ENCODE data around the gene GOSR1. TPM values are rescaled to one million over a fixed set of nuclear protein-coding genes. Genes with fewer than 3 reads are reported as not detected.

GOSR1 gene
- total RNA-seq, 1 experiment from 2014 or later, result 31.5 TPM

GRCh38 chr17:30477774-30478115 lies 537 bp downstream of the GOSR1 start:
- H3K79me2 ChIP-seq (ENCODE audit: low read length), result peaks cover 45% of the 10 kb centered on the region
- H3K9me2 ChIP-seq (replicated peaks; ENCODE audit: insufficient read depth, low read length), result no peaks in the 10 kb centered on the region
- no peak for DNase-seq
- peak overlapping the region; percentile 50 for H3K27ac ChIP-seq (ENCODE audit: low read length)
- no peaks in the 10 kb centered on the region for H3K27me3 ChIP-seq (ENCODE audit: low read length)
- no peaks in the 10 kb centered on the region for H3K9me3 ChIP-seq (ENCODE audit: low read length)
- peaks cover 18% of the 10 kb centered on the region for H3K4me1 ChIP-seq (ENCODE audit: low read length)
- H3K4me2 ChIP-seq (ENCODE audit: low read depth, low read length, poor library complexity, severe bottlenecking), result peak overlapping the region; percentile 83
- no peaks in the 10 kb centered on the region for H4K20me1 ChIP-seq (ENCODE audit: insufficient read depth, low read depth, low read length)
- H2AFZ ChIP-seq (ENCODE audit: low read length), result peak overlapping the region; percentile 49; the same call in 1 of the 2 replicates
- H3K9ac ChIP-seq (ENCODE audit: low read length), result peak overlapping the region; percentile 91
- H3K36me3 ChIP-seq (ENCODE audit: insufficient read depth, low read length), result peaks cover 18% of the 10 kb centered on the region; the same call in 1 of the 2 replicates
- peak overlapping the region; percentile 91 for H3K4me3 ChIP-seq (ENCODE audit: low read length)

GRCh38 chr17:30482555-30482954 lies 5.3 kb downstream of the GOSR1 start:
- H3K27me3 ChIP-seq (ENCODE audit: low read length), result no peaks in the 10 kb centered on the region
- peaks cover 51% of the 10 kb centered on the region for H3K79me2 ChIP-seq (ENCODE audit: low read length)
- H3K9me3 ChIP-seq (ENCODE audit: low read length), result no peaks in the 10 kb centered on the region

DNA sequence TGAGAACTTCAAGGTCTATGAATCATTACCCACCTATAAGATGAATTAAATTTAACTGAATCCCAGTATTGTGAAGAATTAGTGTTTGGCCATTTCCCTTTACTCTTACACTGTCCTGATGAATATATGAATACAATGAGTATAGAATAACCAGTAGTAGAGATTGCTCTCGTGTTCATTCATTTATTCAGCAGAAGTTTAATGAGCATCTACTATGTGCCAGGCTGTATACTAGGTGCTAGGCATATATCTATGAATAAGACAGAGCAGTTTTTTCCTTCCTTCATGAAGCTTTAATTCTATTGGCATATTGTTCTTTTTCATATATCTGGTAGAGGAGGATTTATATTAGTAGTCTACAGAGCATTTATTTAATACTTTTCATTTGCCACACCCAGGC lies 6.0 kb downstream of the GOSR1 start:
- Histone ChIP-seq H3K36me3 (ENCODE audit: insufficient read depth, low read length) (peaks cover 64% of the 10 kb centered on the region), H3K27me3 (ENCODE audit: low read length) (no peaks in the 10 kb centered on the region), H4K20me1 (ENCODE audit: insufficient read depth, low read depth, low read length) (no peaks in the 10 kb centered on the region), H3K79me2 (ENCODE audit: low read length) (peaks cover 45% of the 10 kb centered on the region), H3K27ac (ENCODE audit: low read length) (no peak overlapping the region), H2AFZ (ENCODE audit: low read length) (no peak overlapping the region), H3K9me2 (replicated peaks; ENCODE audit: insufficient read depth, low read length) (no peaks in the 10 kb centered on the region), H3K4me3 (ENCODE audit: low read length) (no peak overlapping the region), H3K9ac (ENCODE audit: low read length) (no peak overlapping the region), H3K4me2 (ENCODE audit: low read depth, low read length, poor library complexity, severe bottlenecking) (no peak overlapping the region), H3K4me1 (ENCODE audit: low read length) (peaks cover 8% of the 10 kb centered on the region), H3K9me3 (ENCODE audit: low read length) (no peaks in the 10 kb centered on the region)
- no peak for DNase-seq

More at GRCh38 chr17:30482555-30482954, 5.3 kb downstream of the GOSR1 start:
- Histone ChIP-seq H3K9ac (ENCODE audit: low read length) (no peak overlapping the region), H3K4me2 (ENCODE audit: low read depth, low read length, poor library complexity, severe bottlenecking) (no peak overlapping the region), H4K20me1 (ENCODE audit: insufficient read depth, low read depth, low read length) (no peaks in the 10 kb centered on the region), H3K4me3 (ENCODE audit: low read length) (no peak overlapping the region), H3K36me3 (ENCODE audit: insufficient read depth, low read length) (peaks cover 62% of the 10 kb centered on the region), H3K4me1 (ENCODE audit: low read length) (peaks cover 10% of the 10 kb centered on the region), H2AFZ (ENCODE audit: low read length) (no peak overlapping the region), H3K27ac (ENCODE audit: low read length) (no peak overlapping the region), H3K9me2 (replicated peaks; ENCODE audit: insufficient read depth, low read length) (no peaks in the 10 kb centered on the region)
- DNase-seq, result no peak

GRCh38 chr17:30493780-30494179 lies 16.6 kb downstream of the GOSR1 start:
- Histone ChIP-seq H3K27me3 (ENCODE audit: low read length) (no peaks in the 10 kb centered on the region), H3K9me3 (ENCODE audit: low read length) (no peaks in the 10 kb centered on the region), H3K4me3 (ENCODE audit: low read length) (no peak overlapping the region), H4K20me1 (ENCODE audit: insufficient read depth, low read depth, low read length) (no peaks in the 10 kb centered on the region), H2AFZ (ENCODE audit: low read length) (no peak overlapping the region), H3K9ac (ENCODE audit: low read length) (no peak overlapping the region), H3K4me1 (ENCODE audit: low read length) (no peaks in the 10 kb centered on the region), H3K36me3 (ENCODE audit: insufficient read depth, low read length) (peaks cover 71% of the 10 kb centered on the region), H3K9me2 (replicated peaks; ENCODE audit: insufficient read depth, low read length) (no peaks in the 10 kb centered on the region), H3K79me2 (ENCODE audit: low read length) (0 out of 2 replicates have a peak, but pooled peaks cover 3% of the 10 kb centered on the region), H3K4me2 (ENCODE audit: low read depth, low read length, poor library complexity, severe bottlenecking) (no peak overlapping the region), H3K27ac (ENCODE audit: low read length) (no peak overlapping the region)
- DNase-seq, result no peak

DNA sequence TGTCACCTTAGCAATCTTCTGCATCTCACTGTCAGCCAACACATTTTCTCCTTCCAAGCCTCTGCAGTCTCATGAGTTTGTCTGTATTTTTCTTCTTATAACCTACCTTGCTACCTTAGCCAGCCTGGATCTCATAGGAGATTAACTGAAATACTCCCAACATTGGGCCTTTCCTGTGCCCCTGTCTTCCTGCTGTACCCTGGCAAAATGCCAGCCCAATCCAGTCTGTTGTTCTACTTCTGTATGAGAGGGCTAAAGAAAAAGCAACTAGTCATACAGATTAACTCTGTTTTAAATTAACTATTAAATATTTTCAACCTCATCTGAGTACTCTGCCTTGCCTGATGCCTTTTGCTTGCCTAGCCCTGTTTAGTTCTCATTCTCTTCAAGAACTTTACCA lies 18.4 kb downstream of the GOSR1 start:
- Histone ChIP-seq H3K9me3 (ENCODE audit: low read length) (no peaks in the 10 kb centered on the region), H3K4me2 (ENCODE audit: low read depth, low read length, poor library complexity, severe bottlenecking) (no peak overlapping the region), H3K27me3 (ENCODE audit: low read length) (no peaks in the 10 kb centered on the region), H2AFZ (ENCODE audit: low read length) (no peak overlapping the region), H3K9ac (ENCODE audit: low read length) (no peak overlapping the region), H3K27ac (ENCODE audit: low read length) (no peak overlapping the region), H3K36me3 (ENCODE audit: insufficient read depth, low read length) (peaks cover 68% of the 10 kb centered on the region), H3K9me2 (replicated peaks; ENCODE audit: insufficient read depth, low read length) (no peaks in the 10 kb centered on the region), H4K20me1 (ENCODE audit: insufficient read depth, low read depth, low read length) (no peaks in the 10 kb centered on the region), H3K79me2 (ENCODE audit: low read length) (peaks cover 9% of the 10 kb centered on the region), H3K4me1 (ENCODE audit: low read length) (no peaks in the 10 kb centered on the region), H3K4me3 (ENCODE audit: low read length) (no peak overlapping the region)
- DNase-seq, result no peak

DNA sequence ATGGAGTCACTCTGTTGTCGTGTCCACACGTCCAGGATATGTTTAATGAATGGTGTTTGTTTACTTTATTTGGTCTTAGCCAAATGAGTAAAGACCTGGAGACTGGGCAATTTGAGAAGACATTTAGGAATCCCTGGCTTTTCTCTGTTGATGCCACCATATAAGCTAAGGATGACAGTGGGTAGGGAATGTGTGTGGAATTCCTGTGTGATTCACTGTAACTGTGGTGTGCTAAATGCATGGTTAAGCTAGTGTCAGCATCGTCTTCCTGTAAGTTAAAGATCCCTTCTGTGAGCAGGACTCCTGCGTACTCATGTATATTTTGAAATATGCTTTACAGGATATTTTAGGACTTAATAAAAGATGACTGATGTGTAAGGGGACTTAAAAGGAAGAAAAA lies 26.4 kb downstream of the GOSR1 start:
- H3K4me1 ChIP-seq (ENCODE audit: low read length), result no peaks in the 10 kb centered on the region
- H3K9me3 ChIP-seq (ENCODE audit: low read length), result no peaks in the 10 kb centered on the region
- peaks cover 18% of the 10 kb centered on the region for H3K79me2 ChIP-seq (ENCODE audit: low read length)
- no peak overlapping the region for H3K27ac ChIP-seq (ENCODE audit: low read length)
- H3K27me3 ChIP-seq (ENCODE audit: low read length), result no peaks in the 10 kb centered on the region
- no peak overlapping the region for H3K9ac ChIP-seq (ENCODE audit: low read length)
- no peaks in the 10 kb centered on the region for H3K9me2 ChIP-seq (replicated peaks; ENCODE audit: insufficient read depth, low read length)
- no peak for DNase-seq
- H2AFZ ChIP-seq (ENCODE audit: low read length), result no peak overlapping the region
- no peaks in the 10 kb centered on the region for H4K20me1 ChIP-seq (ENCODE audit: insufficient read depth, low read depth, low read length)
- H3K4me3 ChIP-seq (ENCODE audit: low read length), result no peak overlapping the region
- H3K36me3 ChIP-seq (ENCODE audit: insufficient read depth, low read length), result peaks cover 43% of the 10 kb centered on the region
- no peak overlapping the region for H3K4me2 ChIP-seq (ENCODE audit: low read depth, low read length, poor library complexity, severe bottlenecking)

- H3K27me3 ChIP-seq (ENCODE audit: low read length), result no peaks in the 10 kb centered on the region
These were observed 28.7 kb downstream of the GOSR1 start for GRCh38 chr17:30505868-30506417.

GRCh38 chr17:30506481-30506880 lies 29.3 kb downstream of the GOSR1 start:
- no peak for DNase-seq
- Histone ChIP-seq H3K79me2 (ENCODE audit: low read length) (peaks cover 13% of the 10 kb centered on the region; the same call in 1 of the 2 replicates), H3K4me2 (ENCODE audit: low read depth, low read length, poor library complexity, severe bottlenecking) (no peak overlapping the region), H3K27me3 (ENCODE audit: low read length) (no peaks in the 10 kb centered on the region), H3K4me3 (ENCODE audit: low read length) (no peak overlapping the region), H3K4me1 (ENCODE audit: low read length) (no peaks in the 10 kb centered on the region), H3K27ac (ENCODE audit: low read length) (no peak overlapping the region), H3K9ac (ENCODE audit: low read length) (no peak overlapping the region), H3K9me3 (ENCODE audit: low read length) (no peaks in the 10 kb centered on the region), H3K36me3 (ENCODE audit: insufficient read depth, low read length) (peaks cover 22% of the 10 kb centered on the region; the same call in 1 of the 2 replicates), H3K9me2 (replicated peaks; ENCODE audit: insufficient read depth, low read length) (no peaks in the 10 kb centered on the region), H2AFZ (ENCODE audit: low read length) (no peak overlapping the region), H4K20me1 (ENCODE audit: insufficient read depth, low read depth, low read length) (no peaks in the 10 kb centered on the region)

More at GRCh38 chr17:30505868-30506417, 28.7 kb downstream of the GOSR1 start:
- H2AFZ ChIP-seq (ENCODE audit: low read length), result no peak overlapping the region
- peaks cover 27% of the 10 kb centered on the region; the same call in 1 of the 2 replicates for H3K36me3 ChIP-seq (ENCODE audit: insufficient read depth, low read length)
- H3K27ac ChIP-seq (ENCODE audit: low read length), result no peak overlapping the region
- no peaks in the 10 kb centered on the region for H3K4me1 ChIP-seq (ENCODE audit: low read length)
- H3K4me3 ChIP-seq (ENCODE audit: low read length), result no peak overlapping the region
- H3K4me2 ChIP-seq (ENCODE audit: low read depth, low read length, poor library complexity, severe bottlenecking), result no peak overlapping the region
- no peak for DNase-seq
- no peaks in the 10 kb centered on the region for H3K9me3 ChIP-seq (ENCODE audit: low read length)
- H3K9ac ChIP-seq (ENCODE audit: low read length), result no peak overlapping the region
- H3K79me2 ChIP-seq (ENCODE audit: low read length), result peaks cover 13% of the 10 kb centered on the region; the same call in 1 of the 2 replicates
- H3K9me2 ChIP-seq (replicated peaks; ENCODE audit: insufficient read depth, low read length), result no peaks in the 10 kb centered on the region
- no peaks in the 10 kb centered on the region for H4K20me1 ChIP-seq (ENCODE audit: insufficient read depth, low read depth, low read length)
